Measurements from ENCODE around the gene USP8.

USP8 gene

DNA sequence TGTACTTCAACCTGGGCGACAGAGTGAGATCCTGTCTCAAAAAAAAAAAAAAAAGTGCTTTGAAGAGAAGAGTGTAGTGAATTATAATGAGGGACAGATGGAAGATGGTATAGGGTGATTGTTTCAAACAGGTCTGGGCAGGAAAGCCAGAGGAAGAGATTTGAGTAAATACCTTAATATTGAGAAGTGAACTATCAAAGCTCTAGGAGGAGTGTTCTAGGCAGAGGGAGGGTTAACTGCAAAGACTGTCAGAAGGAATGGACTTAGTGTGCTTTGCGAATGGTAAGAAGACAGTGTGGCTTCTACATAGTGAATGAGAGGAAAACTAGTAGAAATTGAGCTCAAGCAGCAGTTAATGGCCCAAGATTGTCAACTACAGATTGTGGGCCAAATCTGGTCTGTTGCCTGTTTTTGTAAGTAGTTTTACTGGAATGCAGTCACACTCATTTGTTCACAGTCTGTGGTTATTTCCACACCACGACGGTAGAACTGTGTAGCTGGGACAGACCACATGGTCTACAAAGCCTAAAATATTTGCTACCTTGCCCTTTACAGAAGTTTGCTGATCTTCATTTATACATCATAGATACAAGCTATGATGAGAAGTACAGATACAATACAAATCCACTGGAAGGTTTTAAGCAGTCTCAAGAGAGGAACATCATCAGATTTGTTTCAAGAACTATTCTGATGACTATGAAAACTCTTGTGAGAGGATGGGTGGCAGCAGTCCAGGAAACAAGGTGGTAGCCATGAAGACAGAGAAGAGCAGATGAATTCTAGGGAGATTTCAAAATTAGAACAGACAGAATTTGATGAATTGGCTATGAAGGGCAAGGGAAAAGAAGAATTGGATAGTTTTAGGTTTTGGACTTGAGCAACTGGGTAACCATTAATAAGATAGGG lies 138.8 kb downstream of the USP8 start:
- TF ChIP-seq POLR2AphosphoS5 (IDR thresholded peaks at IDR 0.05; ENCODE audit: low read depth, low read length) = no peak
- TF ChIP-seq, protein P1, sequence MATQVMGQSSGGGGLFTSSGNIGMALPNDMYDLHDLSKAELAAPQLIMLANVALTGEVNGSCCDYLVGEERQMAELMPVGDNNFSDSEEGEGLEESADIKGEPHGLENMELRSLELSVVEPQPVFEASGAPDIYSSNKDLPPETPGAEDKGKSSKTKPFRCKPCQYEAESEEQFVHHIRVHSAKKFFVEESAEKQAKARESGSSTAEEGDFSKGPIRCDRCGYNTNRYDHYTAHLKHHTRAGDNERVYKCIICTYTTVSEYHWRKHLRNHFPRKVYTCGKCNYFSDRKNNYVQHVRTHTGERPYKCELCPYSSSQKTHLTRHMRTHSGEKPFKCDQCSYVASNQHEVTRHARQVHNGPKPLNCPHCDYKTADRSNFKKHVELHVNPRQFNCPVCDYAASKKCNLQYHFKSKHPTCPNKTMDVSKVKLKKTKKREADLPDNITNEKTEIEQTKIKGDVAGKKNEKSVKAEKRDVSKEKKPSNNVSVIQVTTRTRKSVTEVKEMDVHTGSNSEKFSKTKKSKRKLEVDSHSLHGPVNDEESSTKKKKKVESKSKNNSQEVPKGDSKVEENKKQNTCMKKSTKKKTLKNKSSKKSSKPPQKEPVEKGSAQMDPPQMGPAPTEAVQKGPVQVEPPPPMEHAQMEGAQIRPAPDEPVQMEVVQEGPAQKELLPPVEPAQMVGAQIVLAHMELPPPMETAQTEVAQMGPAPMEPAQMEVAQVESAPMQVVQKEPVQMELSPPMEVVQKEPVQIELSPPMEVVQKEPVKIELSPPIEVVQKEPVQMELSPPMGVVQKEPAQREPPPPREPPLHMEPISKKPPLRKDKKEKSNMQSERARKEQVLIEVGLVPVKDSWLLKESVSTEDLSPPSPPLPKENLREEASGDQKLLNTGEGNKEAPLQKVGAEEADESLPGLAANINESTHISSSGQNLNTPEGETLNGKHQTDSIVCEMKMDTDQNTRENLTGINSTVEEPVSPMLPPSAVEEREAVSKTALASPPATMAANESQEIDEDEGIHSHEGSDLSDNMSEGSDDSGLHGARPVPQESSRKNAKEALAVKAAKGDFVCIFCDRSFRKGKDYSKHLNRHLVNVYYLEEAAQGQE (IDR thresholded peaks at IDR 0.05; ENCODE audit: insufficient read depth in 1 of 2, low read depth in 2 of 2, low read length in 2 of 2) = no peak
- no peak for TF ChIP-seq FOXP2 (optimal IDR thresholded peaks at IDR 0.05; ENCODE audit: borderline replicate concordance, extremely low read depth, extremely low read length, insufficient read depth)

- TF ChIP-seq POLR2AphosphoS5 (IDR thresholded peaks at IDR 0.05; ENCODE audit: low read depth, low read length) (no peak), FOXP2 (optimal IDR thresholded peaks at IDR 0.05; ENCODE audit: borderline replicate concordance, extremely low read depth, extremely low read length, insufficient read depth) (no peak), SIN3A (IDR thresholded peaks at IDR 0.05; ENCODE audit: borderline replicate concordance, insufficient read depth, low read length) (no peak), TAF1 (IDR thresholded peaks at IDR 0.05; ENCODE audit: borderline replicate concordance, insufficient read depth, low read length) (no peak)
- TF ChIP-seq, protein P1 (IDR thresholded peaks at IDR 0.05; ENCODE audit: insufficient read depth in 1 of 2, low read depth in 2 of 2, low read length in 2 of 2) = no peak
Measured at GRCh38 chr15:50563756-50564155, 139.6 kb downstream of the USP8 start.

Measured in PFSK-1 (cell line).